ENCODE data around the gene ZNF701. TPM values are rescaled to one million over a fixed set of nuclear protein-coding genes. Genes with fewer than 3 reads are reported as not detected.

Gene ZNF701
- total RNA-seq, 1 experiment from 2014 or later, result 9.0 TPM

DNA sequence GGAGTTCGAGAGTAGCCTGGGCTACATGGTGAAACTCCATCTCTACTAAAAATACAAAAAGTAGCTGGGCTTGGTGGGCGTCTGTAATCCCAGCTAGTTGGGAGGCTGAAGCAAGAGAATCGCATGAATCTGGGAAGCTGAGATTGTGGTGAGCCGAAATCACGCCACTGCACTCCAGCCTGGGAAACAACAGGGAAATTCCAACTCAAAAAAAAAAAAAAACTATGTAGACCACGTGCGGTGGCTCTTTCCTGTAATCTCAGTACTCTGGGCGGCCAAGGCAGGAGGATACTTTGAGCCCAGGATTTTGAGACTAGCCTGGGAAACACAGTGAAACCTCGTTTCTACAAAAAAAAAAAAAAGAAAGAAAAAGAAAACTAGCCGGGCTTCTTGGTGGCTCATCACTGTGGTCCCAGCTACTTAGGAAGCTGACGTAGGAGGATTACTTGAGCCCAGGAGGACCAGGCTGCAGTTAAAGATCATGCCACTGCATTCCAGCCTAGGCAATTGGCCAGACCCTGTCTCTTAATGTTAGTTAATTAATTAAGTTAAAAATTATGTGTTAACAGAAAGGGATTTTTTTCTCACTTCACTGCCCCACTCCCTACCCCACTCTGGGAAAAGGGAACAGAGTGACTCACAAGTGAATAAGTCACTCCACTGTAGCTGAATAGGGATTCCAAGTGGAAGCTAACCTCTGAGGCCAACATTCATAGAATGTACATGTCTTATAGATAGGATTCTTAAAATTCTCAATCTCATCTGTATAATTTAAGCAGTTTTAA lies 65.9 kb downstream of the ZNF701 start:
- Histone ChIP-seq H3K4me1 (ENCODE audit: control insufficient read depth in 1 of 2, insufficient read depth in 2 of 2, low read length in 2 of 2) (peaks cover 0 to 11% of the 10 kb centered on the region in 2 experiments; a peak in 1 of 4 replicates), H3K4me3 (replicated peaks in 1 of 2; ENCODE audit: low read depth in 1 of 2, low read length in 2 of 2) (no peak overlapping the region), H3K36me3 (ENCODE audit: control insufficient read depth in 1 of 2, insufficient read depth in 2 of 2, low read length in 2 of 2) (peaks cover 0 to 2% of the 10 kb centered on the region in 2 experiments; a peak in 1 of 4 replicates), H4K20me1 (ENCODE audit: insufficient read depth) (no peaks in the 10 kb centered on the region), H3K9ac (ENCODE audit: low read length) (no peak overlapping the region), H2AFZ (ENCODE audit: low read depth, low read length, poor library complexity, severe bottlenecking) (no peak overlapping the region), H3K9me3 (ENCODE audit: control insufficient read depth in 1 of 2, insufficient read depth in 1 of 2, low read depth in 1 of 2, low read length in 2 of 2) (no peaks in the 10 kb centered on the region; a peak in 2 of 4 replicates), H3K9me2 (ENCODE audit: insufficient read depth) (no peaks in the 10 kb centered on the region), H3K4me2 (ENCODE audit: low read length) (no peak overlapping the region), H3K27me3 (ENCODE audit: insufficient read depth, low read length) (no peaks in the 10 kb centered on the region), H3K79me2 (ENCODE audit: insufficient read depth, low read length) (no peaks in the 10 kb centered on the region), H3K27ac (ENCODE audit: low read depth, low read length) (no peak overlapping the region)
- POLR2A ChIA-PET, result no interaction called here
- DNase-seq (ENCODE audit: low read depth, low spot score), result no peak
- ATAC-seq, result no peak
- no peak for TF ChIP-seq POLR2A (IDR thresholded peaks at IDR 0.05; ENCODE audit: borderline replicate concordance, extremely low read depth, insufficient read depth, insufficient read length)
- TF ChIP-seq EZH2phosphoT487 (IDR thresholded peaks at IDR 0.05; ENCODE audit: borderline replicate concordance), result no peak
- no peak for TF ChIP-seq ZBTB33 (IDR thresholded peaks at IDR 0.05; ENCODE audit: extremely low read depth, insufficient replicate concordance, low read length)
- no peak for TF ChIP-seq CBX3 (IDR thresholded peaks at IDR 0.05; ENCODE audit: low read depth)
- TF ChIP-seq SRF (IDR thresholded peaks at IDR 0.05; ENCODE audit: low read depth), result no peak
- BruUV-seq (replicated peaks), result no TSS peak
- CTCF ChIA-PET, result no interaction called here
- intact Hi-C loops (cut with micrococcal nuclease), result no loop called here
- RAD21 ChIA-PET (ENCODE audit: low non-redundant PET in 1 of 2, low total read pairs in 2 of 2, uncharacterized antibody in 2 of 2, unreplicated experiment in 2 of 2), result no interaction called here

Other genes with a start within 250 kb of the ZNF701 start
- gene ZNF610, start 234.0 kb upstream of the ZNF701 start, total RNA-seq (2021; ENCODE audit: unreplicated experiment), result not detected
- gene ZNF880, start 200.4 kb upstream of the ZNF701 start, total RNA-seq (2021; ENCODE audit: unreplicated experiment), result not detected
- gene ZNF528, start 172.4 kb upstream of the ZNF701 start, total RNA-seq (2021; ENCODE audit: unreplicated experiment), result not detected
- gene ZNF534, start 141.1 kb upstream of the ZNF701 start, total RNA-seq (2021; ENCODE audit: unreplicated experiment), result not detected
- not detected for gene ZNF578, start 116.7 kb upstream of the ZNF701 start, total RNA-seq (2021; ENCODE audit: unreplicated experiment)
- 15.4 TPM for gene ZNF808, start 42.6 kb upstream of the ZNF701 start, total RNA-seq (2021; ENCODE audit: unreplicated experiment)
- 34.2 TPM for gene ZNF83, start 68.1 kb downstream of the ZNF701 start, total RNA-seq (2021; ENCODE audit: unreplicated experiment)
- 12.2 TPM for gene ZNF611, start 164.8 kb downstream of the ZNF701 start, total RNA-seq (2021; ENCODE audit: unreplicated experiment)
- gene ZNF600, start 216.5 kb downstream of the ZNF701 start, total RNA-seq (2021; ENCODE audit: unreplicated experiment), result 12.7 TPM